ENCODE data around the gene MPPED2. TPM values are rescaled to one million over a fixed set of nuclear protein-coding genes. Genes with fewer than 3 reads are reported as not detected.
A peak's percentile ranks its signal among the peaks of the same experiment; 100 is the strongest.

Gene MPPED2
- total and polyA plus RNA-seq, 7 donors: 0.80 to 19.1 (median 6.8) TPM; not detected in 2

DNA sequence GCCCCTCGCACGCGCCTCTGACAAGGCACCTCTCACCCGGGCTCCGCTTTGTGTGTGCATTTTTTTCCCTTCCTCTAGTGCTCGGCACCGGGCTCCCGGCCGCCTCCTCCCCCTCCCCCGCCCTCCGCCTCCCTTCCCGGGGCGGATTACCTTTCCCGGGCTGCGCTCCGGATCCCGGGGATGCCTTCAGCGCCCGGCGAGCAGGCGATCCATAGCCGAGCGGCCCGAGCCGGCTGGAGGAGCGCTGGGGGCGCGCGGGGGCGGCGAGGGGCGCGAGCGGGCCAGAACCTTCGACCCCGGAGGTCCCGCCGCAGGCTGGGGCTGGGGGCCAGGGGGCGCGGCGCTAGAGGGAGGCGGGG, 282 bp downstream of the MPPED2 start:
- Histone ChIP-seq H3K4me3 (peak overlapping the region; percentile 52 to 89 (median 86)), H3K36me3 (no peaks in the 10 kb centered on the region), H3K9me3 (no peaks in the 10 kb centered on the region), H3K27ac (peak overlapping the region; percentile 85 to 97 (median 90)), H3K27me3 (no peaks in the 10 kb centered on the region), H3K4me1 (peaks cover 0 to 32% (median 10%) of the 10 kb centered on the region in 4 donors)
- intact Hi-C loops (cut with DNase I): loop anchor here (2.0 to 5.0 kb wide), 3 partner anchors 105 to 264 kb away; partner anchors contain the start of gene ARL14EP
- WGBS, 2 donors: 1 to 2% methylated on average over 42 of the region's 42 CpGs
- TF ChIP-seq POLR2A (IDR thresholded peaks at IDR 0.05): no peak
- TF ChIP-seq POLR2AphosphoS5 (IDR thresholded peaks at IDR 0.05): peak in 1 of 4 donors; percentile 3
- DNase-seq: peak; percentile 68

- Histone ChIP-seq H3K9me3 (no peaks in the 10 kb centered on the region), H3K27ac (peak overlapping the region; percentile 85 to 97 (median 90)), H3K27me3 (no peaks in the 10 kb centered on the region), H3K4me1 (peaks cover 0 to 32% (median 10%) of the 10 kb centered on the region in 4 donors), H3K4me3 (peak overlapping the region; percentile 52 to 89 (median 86)), H3K36me3 (no peaks in the 10 kb centered on the region)
- intact Hi-C loops (cut with DNase I): loop anchor here (2.0 to 5.0 kb wide), 3 partner anchors 105 to 263 kb away; partner anchors contain the start of gene ARL14EP
- TF ChIP-seq EP300 (IDR thresholded peaks at IDR 0.05) (no peak), POLR2A (IDR thresholded peaks at IDR 0.05) (no peak), POLR2AphosphoS5 (IDR thresholded peaks at IDR 0.05) (no peak)
- TF ChIP-seq, protein P1, sequence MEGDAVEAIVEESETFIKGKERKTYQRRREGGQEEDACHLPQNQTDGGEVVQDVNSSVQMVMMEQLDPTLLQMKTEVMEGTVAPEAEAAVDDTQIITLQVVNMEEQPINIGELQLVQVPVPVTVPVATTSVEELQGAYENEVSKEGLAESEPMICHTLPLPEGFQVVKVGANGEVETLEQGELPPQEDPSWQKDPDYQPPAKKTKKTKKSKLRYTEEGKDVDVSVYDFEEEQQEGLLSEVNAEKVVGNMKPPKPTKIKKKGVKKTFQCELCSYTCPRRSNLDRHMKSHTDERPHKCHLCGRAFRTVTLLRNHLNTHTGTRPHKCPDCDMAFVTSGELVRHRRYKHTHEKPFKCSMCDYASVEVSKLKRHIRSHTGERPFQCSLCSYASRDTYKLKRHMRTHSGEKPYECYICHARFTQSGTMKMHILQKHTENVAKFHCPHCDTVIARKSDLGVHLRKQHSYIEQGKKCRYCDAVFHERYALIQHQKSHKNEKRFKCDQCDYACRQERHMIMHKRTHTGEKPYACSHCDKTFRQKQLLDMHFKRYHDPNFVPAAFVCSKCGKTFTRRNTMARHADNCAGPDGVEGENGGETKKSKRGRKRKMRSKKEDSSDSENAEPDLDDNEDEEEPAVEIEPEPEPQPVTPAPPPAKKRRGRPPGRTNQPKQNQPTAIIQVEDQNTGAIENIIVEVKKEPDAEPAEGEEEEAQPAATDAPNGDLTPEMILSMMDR (IDR thresholded peaks at IDR 0.05): no peak
- WGBS, 2 donors: 0 to 1% methylated on average over 74 of the region's 74 CpGs
- DNase-seq: peak; percentile 74
These were observed 845 bp downstream of the MPPED2 start for GRCh38 chr11:30585125-30585891.

GRCh38 chr11:30583476-30584280, 2.5 kb downstream of the MPPED2 start:
- 49 to 69% methylated on average over 29 of the region's 29 CpGs for WGBS, 2 donors
- peak overlapping the region; percentile 85 to 97 (median 90) for H3K27ac ChIP-seq
- TF ChIP-seq POLR2AphosphoS5 (IDR thresholded peaks at IDR 0.05) (peak in 1 of 4 donors; percentile 26), EP300 (IDR thresholded peaks at IDR 0.05) (no peak), POLR2A (IDR thresholded peaks at IDR 0.05) (no peak)
- TF ChIP-seq, protein P1 (IDR thresholded peaks at IDR 0.05): no peak
- H3K4me1 ChIP-seq: peaks cover 0 to 32% (median 10%) of the 10 kb centered on the region in 4 donors
- peak overlapping the region; percentile 52 to 89 (median 86) for H3K4me3 ChIP-seq
- H3K36me3 ChIP-seq: peaks cover 0 to 10% (median 0%) of the 10 kb centered on the region in 4 donors
- intact Hi-C loops (cut with DNase I): loop anchor here (2.0 kb wide), 1 partner anchor 103 kb away; no protein-coding TSS in a partner anchor
- H3K27me3 ChIP-seq: no peaks in the 10 kb centered on the region
- peak; percentile 70 for DNase-seq
- H3K9me3 ChIP-seq: no peaks in the 10 kb centered on the region

DNA sequence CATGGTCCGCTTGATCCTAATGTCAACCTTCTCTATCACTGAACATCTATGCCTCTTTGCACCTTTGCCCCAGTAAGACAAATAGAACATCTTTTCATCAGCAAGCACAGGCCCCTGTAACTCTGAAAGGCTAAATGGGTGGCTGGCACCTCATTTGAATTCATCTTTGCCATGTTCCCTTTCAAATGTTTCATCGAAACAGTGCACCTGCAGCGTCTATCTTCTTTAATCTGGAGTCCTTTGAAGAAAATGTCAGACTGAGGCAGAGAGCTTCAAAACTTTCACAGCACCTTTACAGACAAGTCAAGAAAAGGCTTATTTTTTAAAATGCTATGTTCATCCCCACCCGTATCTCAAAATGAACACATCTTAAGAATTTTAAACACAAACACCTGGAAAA, 3.4 kb downstream of the MPPED2 start:
- intact Hi-C loops (cut with DNase I): no loop called here
- no peak for DNase-seq
- Histone ChIP-seq H3K4me3 (no peak overlapping the region), H3K36me3 (peaks cover 0 to 10% (median 0%) of the 10 kb centered on the region in 4 donors), H3K27ac (no peak overlapping the region), H3K9me3 (no peaks in the 10 kb centered on the region), H3K27me3 (no peaks in the 10 kb centered on the region), H3K4me1 (peaks cover 0 to 32% (median 10%) of the 10 kb centered on the region in 4 donors)
- TF ChIP-seq POLR2A (IDR thresholded peaks at IDR 0.05) (no peak), EP300 (IDR thresholded peaks at IDR 0.05) (no peak), POLR2AphosphoS5 (IDR thresholded peaks at IDR 0.05) (no peak)
- TF ChIP-seq, protein P1 (IDR thresholded peaks at IDR 0.05): no peak
- 76 to 91% methylated on average over 4 of the region's 4 CpGs for WGBS, 2 donors
